B cell (primary cell): ENCODE measurements around the gene CCT6B. TPM values are rescaled to one million over a fixed set of nuclear protein-coding genes. Genes with fewer than 3 reads are reported as not detected.

ENCODE experiments used
- ATAC-seq: fragments of 200-7000 bp; cut with Tn5 transposase; one replicate; pipeline ENCODE4 v1.10.0; 2021; ENCODE audit warnings: low read depth, mild to moderate bottlenecking, moderate number of reproducible peaks, moderate library complexity
- CTCF ChIA-PET: fragments of 350-600 bp; sonication (Branson Sonifier 250); formaldehyde crosslinking; loops from one replicate; lab custom pipeline; 2021; ENCODE audit warnings: antibody characterized with exemption, inconsistent platforms; lab: Charles Lee
- POLR2A ChIA-PET: fragments of 350-600 bp; sonication (Branson Sonifier 250); formaldehyde crosslinking; loops from one replicate; lab custom pipeline; 2021; ENCODE audit warnings: antibody characterized with exemption; lab: Charles Lee
- DNase-seq: peaks from one replicate; pipeline ENCODE4 v3.0.0; 2013
- H2AFZ ChIP-seq: 2 replicates; pipeline ENCODE4 v1.6.1; 2012; ENCODE audit warnings: mild to moderate bottlenecking, low read depth, low read length; ENCODE audit not compliant: insufficient read depth, poor library complexity, severe bottlenecking
- H3K27ac ChIP-seq, 2 donors: 1 replicate in 1 of 2; 2 replicates in 1 of 2; pipeline ENCODE4 v1.5.1; 2012 to 2013; ENCODE audit warnings: low read length in 2 of 2, mild to moderate bottlenecking in 2 of 2, moderate library complexity in 1 of 2
- H3K27me3 ChIP-seq, 4 experiments: fragments of 200-600 bp in 1 of 4; sonication (generic) in 1 of 4; replicated peaks in 1 of 4; 1 replicate in 2 of 4; 2 replicates in 2 of 4; pipeline versions ENCODE4 v1.6.1 to v1.7.0; 2013 to 2016; ENCODE audit warnings: low read length in 3 of 4, mild to moderate bottlenecking in 2 of 4, mixed read lengths in 1 of 4, moderate library complexity in 1 of 4; ENCODE audit not compliant: insufficient read depth in 4 of 4, control insufficient read depth in 3 of 4; ENCODE audit errors: control extremely low read depth in 1 of 4
- H3K36me3 ChIP-seq, 2 experiments: replicated peaks in 1 of 2; 1 replicate in 1 of 2; 2 replicates in 1 of 2; pipeline versions ENCODE4 v1.6.1 to v1.7.1; 2013; ENCODE audit warnings: low read length in 1 of 2; ENCODE audit not compliant: insufficient read depth in 2 of 2, control insufficient read depth in 1 of 2; ENCODE audit errors: control extremely low read depth in 1 of 2, extremely low read depth in 1 of 2
- H3K4me1 ChIP-seq, 2 donors: fragments of 200-600 bp in 1 of 2; sonication (generic) in 1 of 2; 1 replicate in 1 of 2; 2 replicates in 1 of 2; pipeline versions ENCODE4 v1.5.1 to v1.6.1; 2013 to 2017; ENCODE audit warnings: low read length in 2 of 2; ENCODE audit not compliant: control insufficient read depth in 2 of 2, insufficient read depth in 2 of 2
- H3K4me2 ChIP-seq: replicated peaks from 2 replicates; pipeline ENCODE3; 2012; ENCODE audit warnings: mild to moderate bottlenecking, low read depth, low read length; ENCODE audit not compliant: poor library complexity, severe bottlenecking
- H3K4me3 ChIP-seq, 5 experiments: fragments of 200-600 bp in 1 of 5; sonication (generic) in 1 of 5; 1 replicate in 3 of 5; 2 replicates in 2 of 5; pipeline versions ENCODE4 v1.5.1 to v1.7.0; 2011 to 2016; ENCODE audit warnings: low read length in 4 of 5, mild to moderate bottlenecking in 4 of 5, low read depth in 2 of 5, control low read depth in 1 of 5, moderate library complexity in 1 of 5; ENCODE audit not compliant: insufficient read depth in 1 of 5; ENCODE audit errors: control extremely low read depth in 1 of 5, extremely low read depth in 1 of 5
- H3K79me2 ChIP-seq: fragments of 200-600 bp; sonication (generic); one replicate; pipeline ENCODE4 v1.6.0; 2016; ENCODE audit warnings: low read length; ENCODE audit not compliant: control insufficient read depth, insufficient read depth
- H3K9ac ChIP-seq: fragments of 200-600 bp; sonication (generic); 2 replicates; pipeline ENCODE4 v1.6.1; 2017; ENCODE audit warnings: mild to moderate bottlenecking, low read length, moderate library complexity
- H3K9me3 ChIP-seq, 3 donors: one replicate each; pipeline versions ENCODE4 v1.6.1 to v1.7.1; 2013; ENCODE audit warnings: low read length in 2 of 3; ENCODE audit not compliant: control insufficient read depth in 2 of 3, insufficient read depth in 1 of 3; ENCODE audit errors: control extremely low read depth in 1 of 3
- H4K20me1 ChIP-seq: 2 replicates; pipeline ENCODE4 v1.6.0; 2012; ENCODE audit warnings: mild to moderate bottlenecking, low read length; ENCODE audit not compliant: insufficient read depth, control insufficient read depth, poor library complexity, severe bottlenecking
- H3K27ac Mint-ChIP-seq: one replicate; pipeline ENCODE4 v1.8.0; 2021; ENCODE audit warnings: mixed read lengths
- H3K27me3 Mint-ChIP-seq: one replicate; pipeline ENCODE4 v1.8.0; 2021; ENCODE audit warnings: mixed read lengths
- H3K4me1 Mint-ChIP-seq: one replicate; pipeline ENCODE4 v1.8.0; 2021; ENCODE audit warnings: mixed read lengths
- H3K4me3 Mint-ChIP-seq: one replicate; pipeline ENCODE4 v1.8.0; 2021; ENCODE audit warnings: mixed read lengths
- H3K9me3 Mint-ChIP-seq: one replicate; pipeline ENCODE4 v1.8.0; 2022; ENCODE audit warnings: mixed read lengths; ENCODE audit not compliant: insufficient read depth
- CTCF ChIP-seq: fragments of 200-600 bp; IDR thresholded peaks from one replicate; pipeline ENCODE4 v1.8.0; 2022; ENCODE audit warnings: antibody characterized with exemption, mild to moderate bottlenecking
- EZH2 ChIP-seq: IDR thresholded peaks from 2 replicates; pipeline ENCODE4 v1.6.1; 2012; ENCODE audit warnings: borderline replicate concordance, low read depth, mild to moderate bottlenecking, moderate library complexity, low read length; ENCODE audit not compliant: insufficient read depth, poor library complexity, severe bottlenecking
- WGBS: methylation state at CpG from one replicate; pipeline ENCODE4 v1.1.5; 2013; ENCODE audit warnings: missing lambda C conversion rate; ENCODE audit not compliant: insufficient coverage; 5-methylcytosine and 5-hydroxymethylcytosine counted together
- intact Hi-C: fragments of 100-400 bp; cut with micrococcal nuclease; formaldehyde crosslinking; loops from one replicate; pipeline ENCODE4 v1.10.0; 2022
- polyA plus RNA-seq: library from polyadenylated mRNA; depleted of rRNA; stranded (reverse); fragments of >200 nt; gene quantifications from 2 replicates; pipeline ENCODE4 v1.2.3, GENCODE V29; 2012
- total RNA-seq, 2 donors: library from RNA; stranded (reverse); fragments of 120-200 nt in 1 of 2; gene quantifications; 1 replicate in 1 of 2; 2 replicates in 1 of 2; pipeline versions ENCODE4 v1.2.3 to v1.2.4, GENCODE V29; 2013 to 2022

Gene CCT6B
- total and polyA plus RNA-seq, 2 donors (not counting 1 experiment from before 2014, with no cell fraction given), result 0.82 to 2.6 TPM

- H3K4me1 Mint-ChIP-seq, result no peaks in the 10 kb centered on the region
- no peaks in the 10 kb centered on the region for H4K20me1 ChIP-seq
- ATAC-seq (no peak), DNase-seq (no peak)
- ChIA-PET CTCF (interaction anchor here (0.7 to 2.0 kb wide), 6 partner anchors 9 to 571 kb away, joined by 3 to 9 read pairs (median 4); partner anchors contain the start of gene LIG3), POLR2A (no interaction called here)
- intact Hi-C loops, result no loop called here
- H3K27ac ChIP-seq, result no peak overlapping the region
- no peaks in the 10 kb centered on the region for H3K27me3 Mint-ChIP-seq
- H3K4me1 ChIP-seq, result no peaks in the 10 kb centered on the region
- H3K4me3 ChIP-seq, result no peak overlapping the region
- H3K9me3 Mint-ChIP-seq, result no peaks in the 10 kb centered on the region
- TF ChIP-seq EZH2 (no peak), CTCF (no peak)
- peaks cover 8% of the 10 kb centered on the region for H3K79me2 ChIP-seq
- WGBS, result 79% methylated on average over 6 of the region's 6 CpGs
- H3K36me3 ChIP-seq, result peaks cover 0 to 71% of the 10 kb centered on the region in 2 experiments
- H3K27me3 ChIP-seq, result no peaks in the 10 kb centered on the region
- H3K4me2 ChIP-seq, result no peak overlapping the region
- H3K4me3 Mint-ChIP-seq, result no peak overlapping the region
- no peak overlapping the region for H2AFZ ChIP-seq
- H3K27ac Mint-ChIP-seq, result no peak overlapping the region
- H3K9ac ChIP-seq, result no peak overlapping the region
- H3K9me3 ChIP-seq, result no peaks in the 10 kb centered on the region
Measured at GRCh38 chr17:34990921-34991365, 29.7 kb upstream of the CCT6B start.

DNA sequence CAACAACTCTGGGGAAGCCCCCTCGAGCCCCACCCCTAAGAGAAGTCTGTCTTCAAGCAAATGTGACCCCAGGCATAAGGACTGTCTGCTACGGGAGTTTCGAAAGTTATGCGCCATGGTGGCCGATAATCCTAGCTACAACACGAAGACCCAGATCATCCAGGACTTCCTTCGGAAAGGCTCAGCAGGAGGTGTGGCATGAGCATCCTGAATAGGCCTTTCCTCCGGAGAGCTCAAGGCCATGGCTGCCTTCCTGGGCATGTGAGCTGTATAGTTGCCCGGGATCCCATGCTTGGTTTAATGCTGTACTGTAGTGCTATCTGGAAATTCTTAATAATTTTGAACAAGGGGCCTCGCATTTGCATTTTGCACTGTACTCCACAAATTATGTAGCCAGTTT is 28.2 kb upstream of the CCT6B start:
- ATAC-seq (no peak), DNase-seq (no peak)
- H4K20me1 ChIP-seq, result no peaks in the 10 kb centered on the region
- no peak for TF ChIP-seq CTCF
- TF ChIP-seq EZH2, result no peak
- no peaks in the 10 kb centered on the region for H3K27me3 Mint-ChIP-seq
- H3K27ac Mint-ChIP-seq, result no peak overlapping the region
- H3K27ac ChIP-seq, result no peak overlapping the region
- H3K4me1 Mint-ChIP-seq, result no peaks in the 10 kb centered on the region
- peaks cover 0 to 69% of the 10 kb centered on the region in 2 experiments for H3K36me3 ChIP-seq
- no peak overlapping the region for H2AFZ ChIP-seq
- peaks cover 20% of the 10 kb centered on the region for H3K79me2 ChIP-seq
- H3K9me3 Mint-ChIP-seq, result no peaks in the 10 kb centered on the region
- H3K4me2 ChIP-seq, result no peak overlapping the region
- ChIA-PET POLR2A (no interaction called here), CTCF (no interaction called here)
- intact Hi-C loops, result no loop called here
- H3K4me3 ChIP-seq, result no peak overlapping the region
- H3K9ac ChIP-seq, result no peak overlapping the region
- H3K9me3 ChIP-seq, result no peaks in the 10 kb centered on the region
- no peak overlapping the region for H3K4me3 Mint-ChIP-seq
- H3K4me1 ChIP-seq, result no peaks in the 10 kb centered on the region
- WGBS, result over 99% methylated on average over 8 of the region's 10 CpGs
- H3K27me3 ChIP-seq, result no peaks in the 10 kb centered on the region
